GM18511 (cell line): Measurements from ENCODE around the gene TRIM38.
A peak's percentile ranks its signal among the peaks of the same experiment; 100 is the strongest.
"Not testable (repeated sequence)": the region's sequence is repeated elsewhere in the genome, so short reads cannot be mapped to it uniquely, and the experiment has no call there.

Source experiments
- ATAC-seq: cut with Tn5 transposase; IDR thresholded peaks from one replicate; pipeline ENCODE4 v1.9.1; 2021; ENCODE audit warnings: mild to moderate bottlenecking, moderate library complexity; ENCODE audit not compliant: unreplicated experiment

Gene TRIM38

DNA sequence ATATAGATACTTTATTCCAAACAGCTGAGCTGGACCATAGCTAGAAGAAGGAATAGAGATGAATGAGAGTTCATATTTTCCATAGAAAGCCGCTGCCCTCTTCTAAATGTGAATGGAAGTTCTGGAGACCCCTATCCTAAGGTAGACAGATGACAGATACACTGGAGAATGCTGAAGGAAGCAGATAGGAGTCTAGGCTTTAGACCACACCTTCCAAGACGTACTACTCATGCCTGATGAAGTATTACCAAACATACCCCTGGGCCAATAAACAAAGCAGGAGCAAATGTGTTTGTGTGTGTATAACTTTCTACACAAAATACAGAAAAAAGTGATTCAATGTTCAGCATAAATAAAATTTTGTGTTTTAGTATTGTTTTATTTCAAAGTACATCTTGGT lies 23.0 kb upstream of the TRIM38 start:
- no peak for ATAC-seq

DNA sequence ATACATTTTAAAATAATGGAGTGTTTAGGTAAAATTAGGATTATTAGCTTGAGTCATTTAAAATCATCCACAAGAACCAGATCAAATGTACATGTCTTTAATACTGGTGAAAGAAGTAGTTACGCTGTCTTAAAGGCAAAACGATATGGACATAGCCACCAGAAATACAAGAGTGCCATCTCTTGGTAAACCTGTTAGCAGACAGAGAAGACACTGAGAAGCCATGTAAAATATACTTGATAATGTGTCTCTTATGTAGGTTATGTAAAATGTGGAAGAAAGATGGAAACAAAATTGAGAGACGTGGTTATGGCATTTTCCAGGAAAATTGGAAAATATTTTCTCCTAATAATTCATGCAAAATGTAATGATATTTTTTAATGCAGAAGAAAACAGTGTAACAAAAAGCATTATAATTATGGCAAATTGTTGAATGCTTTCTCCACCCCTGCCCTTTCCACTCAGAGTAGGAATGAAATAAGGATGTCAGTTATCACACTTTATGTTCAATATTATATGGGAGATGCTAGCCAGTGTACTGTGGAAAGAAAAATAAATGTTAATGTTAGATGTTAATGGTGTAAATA lies 19.9 kb upstream of the TRIM38 start:
- ATAC-seq = no peak

DNA sequence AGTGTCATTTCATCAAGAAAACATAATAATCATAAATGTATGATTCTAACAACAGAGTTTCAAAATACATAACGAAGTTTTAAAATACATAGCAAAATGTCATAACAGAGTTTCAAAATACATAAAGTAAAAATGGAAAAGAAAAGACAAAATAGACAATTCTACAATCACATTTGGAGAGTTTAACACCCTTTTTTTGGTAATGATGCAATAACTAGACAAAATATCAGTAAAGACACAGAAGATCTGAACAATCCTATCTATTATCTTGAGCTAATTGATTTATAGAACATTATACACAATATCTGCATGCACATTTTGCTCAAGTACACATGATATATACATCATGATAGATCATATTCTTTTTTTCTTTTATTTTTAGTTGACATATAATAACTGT lies 18.7 kb upstream of the TRIM38 start:
- ATAC-seq = no peak

DNA sequence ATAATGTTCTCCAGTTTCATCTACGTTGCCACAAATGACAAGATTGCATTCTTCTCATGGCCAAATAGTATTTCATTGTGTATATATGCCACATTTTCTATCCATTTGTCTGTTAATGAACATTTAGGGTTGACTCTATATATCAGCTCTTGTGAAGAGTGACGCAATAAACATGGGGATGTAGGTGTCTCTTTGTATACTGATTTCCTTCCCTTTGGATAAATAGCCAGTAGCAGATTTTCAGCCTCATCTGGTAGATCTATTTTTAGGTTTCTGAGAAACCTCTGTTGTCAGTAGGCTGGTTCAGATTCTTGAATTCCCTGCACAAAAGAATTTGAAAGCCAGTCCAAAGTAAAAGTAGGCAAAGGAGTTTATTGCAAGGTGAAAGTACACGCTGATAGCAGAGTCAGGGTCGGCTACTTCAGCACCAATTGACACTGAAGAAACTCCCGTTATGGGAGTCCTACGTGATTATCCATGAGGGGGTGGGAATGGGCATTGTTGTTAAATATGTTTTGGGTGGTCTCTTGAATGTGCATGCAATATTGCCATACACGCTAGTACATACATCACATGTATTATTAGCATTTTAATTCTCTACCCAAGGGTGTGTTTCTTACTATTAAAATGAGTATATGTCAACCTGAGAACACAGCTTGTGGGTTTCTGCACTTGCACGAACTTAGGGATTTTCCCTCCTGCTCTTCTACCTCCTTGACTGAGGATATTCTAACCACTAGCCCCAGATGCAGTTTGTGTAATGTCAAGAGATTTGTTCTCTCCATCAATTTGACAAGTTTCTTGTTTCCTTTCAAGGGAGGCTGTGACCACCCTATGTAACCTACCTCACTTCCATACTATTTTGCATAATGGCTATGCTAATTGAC lies 17.7 kb upstream of the TRIM38 start:
- ATAC-seq = peak; percentile 96

DNA sequence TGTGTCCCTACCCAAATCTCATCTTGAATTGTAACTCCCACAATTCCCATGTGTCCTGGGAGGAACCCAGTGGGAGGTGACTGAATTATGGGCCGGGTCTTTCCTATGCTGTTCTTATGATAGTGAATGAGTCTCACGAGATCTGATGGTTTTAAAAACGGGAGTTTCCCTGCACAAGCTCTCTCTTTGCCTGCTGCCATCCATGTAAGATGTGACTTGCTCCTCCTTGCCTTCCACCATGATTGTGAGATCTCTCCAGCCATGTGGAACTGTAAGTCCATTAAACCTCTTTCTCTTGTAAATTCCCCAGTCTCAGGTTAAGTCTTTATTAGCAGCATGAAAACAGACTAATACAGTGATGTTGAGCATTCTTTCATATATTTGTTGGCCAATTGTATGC lies 16.9 kb upstream of the TRIM38 start:
- ATAC-seq = not testable (repeated sequence)

DNA sequence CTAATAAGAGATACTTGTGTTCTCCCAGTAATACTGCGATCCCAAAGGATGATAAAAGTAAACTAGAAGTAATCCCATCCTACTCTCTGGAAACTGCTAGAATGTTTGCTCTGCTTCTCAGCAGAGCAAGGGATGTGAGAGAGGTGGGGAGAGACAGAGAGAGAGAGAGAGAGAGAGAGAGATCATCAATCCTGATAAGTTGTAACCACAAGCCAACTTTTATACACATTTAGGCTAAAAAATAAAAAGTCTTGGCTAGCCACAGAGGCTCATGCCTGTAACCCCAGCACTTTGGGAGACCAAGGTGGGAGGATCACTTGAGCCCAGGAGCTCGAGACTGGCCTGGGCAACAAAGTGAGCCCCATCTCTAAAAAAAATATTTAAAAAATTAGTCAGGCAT lies 16.0 kb upstream of the TRIM38 start:
- ATAC-seq = no peak

DNA sequence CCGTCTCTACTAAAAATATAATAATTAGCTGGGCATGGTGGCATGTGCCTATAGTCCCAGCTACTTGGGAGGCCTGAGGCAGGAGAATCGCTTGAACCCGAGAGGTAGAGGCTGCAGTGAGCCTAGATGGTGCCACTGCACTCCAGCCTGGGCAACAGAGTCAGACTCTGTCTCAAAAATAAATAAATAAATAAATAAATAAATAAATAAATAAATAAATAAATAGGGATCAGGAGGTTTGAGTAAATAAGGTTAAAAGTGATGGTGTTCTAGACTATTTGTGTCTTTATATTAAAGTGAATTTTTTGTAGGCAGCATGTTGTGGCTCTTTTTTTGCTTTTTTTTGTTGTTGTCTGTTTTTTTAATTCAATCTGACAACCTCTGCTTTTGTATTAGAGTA lies 15.1 kb upstream of the TRIM38 start:
- ATAC-seq = not testable (repeated sequence)

DNA sequence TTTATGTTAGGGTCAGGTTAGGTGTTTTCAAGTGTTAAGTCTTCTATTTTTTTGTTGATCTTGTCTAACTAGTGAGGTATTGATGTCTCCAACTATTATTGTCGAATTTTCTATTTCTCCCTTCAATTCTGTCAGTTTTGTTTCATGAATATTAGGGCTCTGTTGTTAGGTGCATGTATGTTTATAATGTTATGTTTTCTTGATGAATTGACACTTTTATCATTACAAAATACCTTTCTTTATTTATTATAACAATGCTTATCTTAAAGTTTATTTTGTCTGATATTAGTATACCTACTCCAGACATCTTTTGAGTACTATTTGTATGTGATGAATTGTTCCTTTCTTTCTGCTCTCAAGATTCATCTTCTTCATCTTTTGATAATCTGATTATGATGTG lies 12.9 kb upstream of the TRIM38 start:
- no peak for ATAC-seq

DNA sequence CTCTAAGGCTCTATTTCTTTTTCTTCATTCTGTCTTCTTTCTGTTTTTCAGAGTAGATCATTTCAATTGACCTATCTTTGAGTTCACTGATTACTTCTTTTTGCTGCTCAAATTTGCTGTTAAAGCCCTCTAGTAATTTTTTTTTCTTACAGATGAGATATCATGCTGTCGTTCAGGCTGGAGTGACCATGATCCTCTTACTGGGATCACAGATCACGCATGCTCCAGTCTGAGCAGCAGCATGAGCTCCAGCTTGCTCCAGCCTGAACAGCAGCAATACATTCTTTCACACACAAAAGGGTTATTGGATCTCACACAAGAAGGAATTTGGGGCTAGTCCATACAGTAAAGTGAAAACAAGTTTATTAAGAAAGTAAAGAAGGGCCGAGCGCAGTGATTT lies 12.3 kb upstream of the TRIM38 start:
- ATAC-seq = no peak

DNA sequence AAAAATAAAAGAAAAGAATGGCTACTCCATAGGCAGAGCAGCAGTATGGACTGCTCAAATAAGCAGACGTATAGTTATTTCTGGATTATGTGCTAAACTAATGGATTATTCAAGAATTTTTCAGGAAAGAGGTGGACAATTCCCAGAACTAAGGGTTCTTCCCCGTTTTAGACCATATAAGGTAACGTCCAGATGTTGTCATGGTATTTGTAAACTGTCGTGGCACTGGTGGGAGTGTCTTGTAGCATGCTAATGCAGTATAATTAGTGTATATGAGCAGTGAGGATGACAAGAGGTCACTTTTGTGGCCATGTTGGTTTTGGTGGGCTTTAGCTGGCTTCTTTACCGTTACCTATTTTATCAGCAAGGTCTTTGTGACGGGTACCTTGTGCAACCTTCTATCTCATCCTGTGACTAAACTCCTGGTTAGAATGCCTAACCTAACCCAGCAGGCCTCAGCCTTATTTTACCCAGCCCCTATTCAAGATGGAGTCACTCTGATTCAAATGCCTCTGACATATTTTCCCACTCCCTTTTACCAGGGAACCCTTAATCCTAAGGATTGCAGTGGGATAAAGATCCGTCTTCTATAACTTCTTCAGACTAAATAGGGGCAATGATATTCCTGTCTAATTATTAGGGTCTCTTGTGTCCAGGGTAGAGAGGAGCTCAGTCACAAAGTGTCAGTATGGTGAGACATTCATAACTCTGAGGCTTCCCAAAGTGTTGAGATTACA lies 11.1 kb upstream of the TRIM38 start:
- no peak for ATAC-seq

DNA sequence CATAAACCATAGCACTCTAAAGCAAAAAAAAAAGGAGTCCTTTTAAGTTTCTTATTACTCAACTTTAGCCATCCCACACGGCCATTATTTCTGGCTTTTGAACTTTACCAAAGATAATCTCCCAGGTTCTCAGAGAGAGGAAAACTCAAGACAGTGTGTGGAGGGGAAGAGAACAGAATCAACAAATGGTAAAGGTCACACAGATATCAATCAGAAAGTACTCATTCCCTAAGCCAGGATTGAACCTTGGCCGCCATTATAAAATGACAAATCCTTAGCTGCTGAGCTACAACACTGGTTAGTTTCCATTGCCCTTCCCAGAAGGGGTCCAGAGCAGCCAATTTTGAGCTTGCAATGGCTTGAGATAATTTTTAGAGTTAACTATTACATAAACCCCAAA lies 10.1 kb upstream of the TRIM38 start:
- ATAC-seq = no peak

DNA sequence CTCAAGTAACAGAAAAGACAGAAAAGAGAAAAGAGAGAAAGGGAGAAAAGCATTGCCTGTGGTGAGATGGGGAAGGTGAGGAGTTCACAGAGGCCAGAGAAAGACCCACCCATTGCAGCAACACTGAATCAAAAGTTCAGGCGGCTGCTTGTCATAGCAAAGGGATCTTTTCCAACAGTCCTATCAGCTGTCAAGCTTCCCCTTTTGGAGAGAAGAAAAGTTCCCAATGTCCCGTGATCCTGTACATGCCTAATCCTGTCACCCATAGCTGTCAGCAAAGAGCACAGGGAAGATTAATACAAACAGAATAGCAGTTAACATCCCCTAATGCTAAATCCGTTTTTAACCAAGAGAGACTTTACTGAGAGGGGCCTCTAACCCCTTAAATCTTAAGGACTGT lies 8.9 kb upstream of the TRIM38 start:
- ATAC-seq = no peak

DNA sequence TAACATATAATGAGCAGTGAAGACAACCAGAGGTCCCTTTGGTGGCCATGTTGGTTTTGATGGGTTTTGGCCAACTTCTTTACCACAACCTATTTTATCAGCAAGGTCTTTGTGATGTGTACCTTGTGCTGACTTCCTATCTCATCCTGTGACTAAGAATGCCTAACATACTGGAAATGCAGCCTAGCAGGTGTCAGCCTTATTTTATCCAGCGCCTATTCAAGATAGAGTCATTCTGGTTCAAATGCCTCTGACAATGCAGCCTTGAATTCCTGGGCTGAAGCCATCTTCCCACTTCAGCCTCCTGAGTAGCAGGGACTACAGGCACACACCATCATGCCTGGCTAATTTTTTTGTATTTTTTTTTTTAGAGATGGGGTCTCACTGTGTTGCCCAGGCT lies 7.8 kb upstream of the TRIM38 start:
- ATAC-seq = no peak

DNA sequence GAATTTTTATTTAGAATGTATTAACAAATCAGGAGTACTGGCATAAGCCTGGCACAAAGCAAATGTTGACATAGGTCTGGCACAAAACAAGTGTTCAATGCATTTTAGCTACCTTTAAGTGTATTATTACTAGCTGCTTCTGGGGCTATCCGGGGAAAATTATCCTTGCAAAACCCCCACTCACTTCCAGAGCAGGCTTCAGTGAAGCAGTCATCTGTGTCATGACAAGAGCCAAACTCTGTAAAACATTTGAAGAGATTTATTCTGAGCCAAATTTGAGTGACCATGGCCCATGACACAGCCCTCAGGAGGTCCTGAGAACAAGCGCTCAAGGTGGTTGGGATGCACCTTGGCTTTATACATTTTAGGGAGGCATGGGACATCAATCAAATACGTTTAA lies 6.4 kb upstream of the TRIM38 start:
- no peak for ATAC-seq

DNA sequence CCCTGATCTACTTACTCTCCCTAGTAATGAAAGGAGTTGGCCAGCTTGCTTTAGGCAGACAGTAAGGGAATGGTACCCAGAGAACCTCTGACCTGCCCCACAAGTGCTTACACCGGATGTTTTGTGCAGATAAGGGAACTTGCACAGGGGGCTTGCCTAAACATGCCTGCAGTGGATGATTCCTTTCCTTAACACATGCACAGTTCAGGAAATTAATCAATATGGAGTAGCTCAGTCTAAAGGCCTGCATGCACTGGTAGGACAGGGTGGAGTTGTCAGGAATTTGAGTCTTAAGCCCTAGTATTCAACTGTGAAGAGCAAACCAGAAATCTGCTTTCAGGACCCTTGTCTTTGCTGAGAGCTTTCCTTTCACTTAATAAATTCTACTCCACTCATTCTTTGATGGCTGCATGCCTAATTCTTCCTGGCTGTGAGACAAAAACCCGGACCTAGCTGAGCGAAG lies 3.9 kb upstream of the TRIM38 start:
- ATAC-seq = no peak

DNA sequence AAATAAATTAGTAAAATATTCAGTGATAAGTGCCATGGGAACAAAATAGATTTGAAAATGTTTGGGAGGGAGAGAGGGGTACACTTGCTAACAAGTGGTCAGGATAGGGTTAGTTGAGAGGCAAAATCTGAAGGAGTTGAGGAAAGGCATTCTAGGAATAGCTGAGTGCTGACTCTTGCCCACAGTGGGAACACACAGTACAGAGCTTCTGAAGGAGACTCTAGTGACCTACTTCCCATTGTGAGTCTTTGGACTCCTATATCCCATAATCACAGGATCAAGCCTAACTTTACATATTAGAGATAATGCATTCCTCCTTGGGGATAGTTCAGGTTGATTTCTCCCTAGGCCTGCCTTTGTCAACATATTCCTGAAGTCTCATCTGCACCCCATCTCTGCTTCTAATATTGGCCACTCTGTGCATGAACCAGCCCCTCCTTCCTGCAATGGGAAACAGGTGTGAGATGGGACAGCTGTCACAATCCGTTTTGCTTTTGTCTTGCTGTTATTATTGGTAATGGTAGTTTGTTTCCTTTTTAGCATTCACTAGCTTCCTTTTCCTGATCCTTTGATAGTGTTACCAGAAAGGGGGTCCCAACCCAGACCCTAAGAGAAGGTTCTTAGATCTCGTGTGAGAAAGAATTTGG lies 2.6 kb upstream of the TRIM38 start:
- no peak for ATAC-seq

DNA sequence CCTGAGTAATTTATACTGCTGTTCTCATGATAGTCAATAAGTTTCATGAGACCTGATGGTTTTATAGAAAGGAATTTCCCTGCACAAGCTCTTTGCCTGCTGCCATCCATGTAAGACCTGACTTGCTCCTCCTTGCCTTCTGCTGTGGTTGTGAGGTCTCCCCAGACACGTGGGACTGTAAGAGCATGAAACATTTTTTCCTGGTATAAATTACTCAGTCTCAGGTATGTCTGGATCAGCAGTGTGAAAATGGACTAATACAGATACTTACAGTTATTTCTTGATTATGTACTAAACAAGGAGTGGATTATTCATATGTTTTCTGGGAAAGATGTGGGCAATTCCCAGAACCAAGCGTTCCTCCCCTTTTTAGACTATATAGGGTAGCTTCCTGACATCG lies 1.9 kb upstream of the TRIM38 start:
- no peak for ATAC-seq

DNA sequence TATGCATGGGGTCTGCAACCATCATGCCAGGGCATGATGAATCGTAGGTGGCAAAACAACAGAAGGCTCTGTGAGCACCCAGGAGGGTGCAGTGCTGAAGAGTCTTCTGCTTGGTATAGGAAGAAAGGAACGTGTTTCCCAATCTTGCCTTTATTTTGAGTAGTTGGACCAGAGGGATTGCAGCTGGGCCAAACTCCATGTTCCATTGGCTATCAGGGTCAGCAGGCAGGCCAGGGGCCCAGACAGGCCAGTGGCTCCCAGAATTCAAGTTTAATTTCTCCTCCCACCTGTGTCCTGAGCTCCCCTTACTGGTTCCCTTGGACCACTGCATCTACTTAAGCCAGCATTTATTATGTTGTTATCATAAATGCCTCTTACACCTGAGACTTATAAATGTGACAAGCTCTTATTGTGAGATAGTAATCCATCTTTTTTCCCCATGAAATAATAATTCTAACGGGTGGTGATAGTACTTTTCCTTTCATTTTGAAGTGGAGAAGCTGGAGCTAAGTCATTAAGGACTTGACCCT lies 918 bp upstream of the TRIM38 start:
- ATAC-seq = no peak

DNA sequence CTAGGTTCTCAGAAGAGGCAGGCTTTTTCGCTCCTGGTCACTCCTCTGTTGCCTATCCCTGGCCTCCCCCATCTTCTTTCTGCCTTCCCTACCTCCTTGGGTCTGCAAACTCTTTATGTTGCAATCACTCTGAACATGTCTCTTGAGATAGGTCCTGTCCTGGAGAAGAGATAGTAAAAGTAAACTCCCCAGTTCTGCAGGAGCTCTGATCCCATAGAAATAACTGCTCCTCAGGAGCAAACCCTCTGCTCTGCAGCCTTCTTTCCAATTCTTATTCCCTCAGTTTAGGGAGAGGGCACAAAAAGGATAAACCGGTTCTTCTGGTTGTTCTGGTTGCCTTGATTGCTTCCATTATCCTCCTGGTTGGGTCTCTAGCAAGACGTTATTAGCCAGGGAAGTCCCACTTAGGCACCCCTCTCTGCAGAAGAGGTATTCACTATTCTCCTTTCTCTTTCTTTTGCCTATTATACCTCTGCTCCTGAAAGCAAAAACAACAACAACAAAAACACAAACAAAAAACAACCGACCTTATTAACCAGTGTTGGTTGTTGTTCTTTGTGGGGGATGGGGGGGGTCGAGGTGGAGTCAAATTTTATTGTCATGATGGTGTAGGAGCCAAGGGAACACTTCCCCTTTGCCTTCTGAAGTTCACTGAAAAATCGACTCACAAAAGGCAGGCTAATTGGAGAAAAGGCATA lies 973 bp downstream of the TRIM38 start:
- ATAC-seq = no peak

DNA sequence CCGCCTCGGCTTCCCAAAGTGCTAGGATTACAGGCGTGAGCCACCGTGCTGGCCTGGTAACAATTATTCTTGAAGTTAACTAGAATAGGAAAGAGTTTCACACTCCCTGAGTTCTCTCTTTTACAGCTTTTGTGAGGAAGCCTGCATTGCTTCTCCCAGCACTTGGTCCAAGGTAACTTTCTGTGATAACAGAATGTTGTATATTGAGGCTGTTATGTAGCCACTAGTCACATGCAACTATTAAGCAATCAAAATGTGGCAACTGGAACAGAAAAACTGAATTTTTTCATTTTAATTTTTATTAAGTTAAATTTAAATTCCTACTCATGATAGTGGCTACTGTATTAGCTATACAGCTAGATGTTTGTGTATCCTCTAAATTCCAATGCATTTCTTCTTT lies 2.5 kb downstream of the TRIM38 start:
- ATAC-seq = no peak

DNA sequence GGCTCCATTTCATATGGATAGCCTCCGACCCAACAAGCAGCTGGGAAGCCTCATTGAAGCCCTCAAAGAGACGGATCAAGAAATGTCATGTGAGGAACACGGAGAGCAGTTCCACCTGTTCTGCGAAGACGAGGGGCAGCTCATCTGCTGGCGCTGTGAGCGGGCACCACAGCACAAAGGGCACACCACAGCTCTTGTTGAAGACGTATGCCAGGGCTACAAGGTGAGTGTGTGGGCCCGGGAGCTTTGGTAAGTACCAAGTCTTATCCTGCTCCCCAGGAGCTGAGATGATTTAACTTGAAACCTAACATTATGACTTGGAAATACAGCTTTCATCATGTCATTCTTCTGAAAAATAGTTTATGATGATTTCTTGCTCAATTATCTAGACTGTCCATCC lies 4.1 kb downstream of the TRIM38 start:
- no peak for ATAC-seq
